Mesenchymal stem cell (in vitro differentiated cells and primary cell): ENCODE results near the gene FHOD3.

Experiments
- DNase-seq: peaks from one replicate; pipeline ENCODE4 v3.0.0-alpha.2; 2013
- H2AFZ ChIP-seq: one replicate; pipeline ENCODE4 v1.6.1; 2013; ENCODE audit warnings: low read depth, mild to moderate bottlenecking, control low read depth, inconsistent platforms, low read length, moderate library complexity
- H2AK5ac ChIP-seq: 2 replicates; pipeline ENCODE4 v1.6.1; 2013; ENCODE audit warnings: low read length, moderate library complexity, mild to moderate bottlenecking, inconsistent platforms; ENCODE audit not compliant: severe bottlenecking
- H2BK120ac ChIP-seq: one replicate; pipeline ENCODE4 v1.6.1; 2013; ENCODE audit warnings: low read depth, mild to moderate bottlenecking, inconsistent platforms, low read length, moderate library complexity
- H2BK12ac ChIP-seq, 2 experiments: one replicate each; pipeline ENCODE4 v1.6.1; 2013; ENCODE audit warnings: inconsistent platforms in 2 of 2, low read length in 2 of 2, mild to moderate bottlenecking in 2 of 2, moderate library complexity in 2 of 2, control low read depth in 1 of 2
- H2BK15ac ChIP-seq: one replicate; pipeline ENCODE4 v1.6.1; 2013; ENCODE audit warnings: mild to moderate bottlenecking, low read depth, inconsistent platforms; ENCODE audit not compliant: poor library complexity, severe bottlenecking
- H2BK5ac ChIP-seq: 2 replicates; pipeline ENCODE4 v1.6.1; 2013; ENCODE audit warnings: low read depth, mild to moderate bottlenecking, low read length, control low read depth, inconsistent platforms; ENCODE audit not compliant: poor library complexity, severe bottlenecking
- H3K14ac ChIP-seq, 2 experiments: one replicate each; pipeline ENCODE4 v1.6.1; 2013; ENCODE audit warnings: inconsistent platforms in 2 of 2, low read length in 2 of 2, control low read depth in 1 of 2, mild to moderate bottlenecking in 1 of 2, moderate library complexity in 1 of 2
- H3K18ac ChIP-seq, 2 experiments: one replicate each; pipeline ENCODE4 v1.6.1; 2013; ENCODE audit warnings: inconsistent platforms in 2 of 2, low read length in 2 of 2, control low read depth in 1 of 2, low read depth in 1 of 2, mild to moderate bottlenecking in 1 of 2
- H3K23ac ChIP-seq, 2 experiments: one replicate each; pipeline ENCODE4 v1.6.1; 2013; ENCODE audit warnings: inconsistent platforms in 2 of 2, low read length in 2 of 2, mild to moderate bottlenecking in 2 of 2, moderate library complexity in 2 of 2, control low read depth in 1 of 2
- H3K27ac ChIP-seq: 2 replicates; pipeline ENCODE4 v1.5.1; 2013; ENCODE audit warnings: mild to moderate bottlenecking, moderate library complexity, low read length, control low read depth, inconsistent platforms; ENCODE audit not compliant: poor library complexity, severe bottlenecking
- H3K27me3 ChIP-seq, 2 experiments: 2 replicates each; pipeline versions ENCODE4 v1.6.1 to v1.7.0; 2013; ENCODE audit warnings: low read length in 2 of 2, mild to moderate bottlenecking in 2 of 2, moderate library complexity in 2 of 2, control low read depth in 1 of 2, inconsistent platforms in 1 of 2; ENCODE audit not compliant: control insufficient read depth in 1 of 2, insufficient read depth in 1 of 2
- H3K36me3 ChIP-seq, 2 experiments: 2 replicates each; pipeline versions ENCODE4 v1.6.1 to v1.7.0; 2013; ENCODE audit warnings: low read length in 2 of 2, control low read depth in 1 of 2, inconsistent platforms in 1 of 2, low read depth in 1 of 2, mild to moderate bottlenecking in 1 of 2; ENCODE audit not compliant: insufficient read depth in 2 of 2, control insufficient read depth in 1 of 2
- H3K4ac ChIP-seq, 2 experiments: one replicate each; pipeline ENCODE4 v1.6.1; 2013; ENCODE audit warnings: inconsistent platforms in 2 of 2, low read length in 2 of 2, mild to moderate bottlenecking in 2 of 2, moderate library complexity in 2 of 2, control low read depth in 1 of 2, low read depth in 1 of 2
- H3K4me1 ChIP-seq: 2 replicates; pipeline ENCODE4 v1.6.1; 2013; ENCODE audit warnings: low read depth, low read length, control low read depth; ENCODE audit not compliant: control insufficient read depth, insufficient read depth
- H3K4me2 ChIP-seq: 2 replicates; pipeline ENCODE4 v1.6.1; 2013; ENCODE audit warnings: low read length, mild to moderate bottlenecking, inconsistent platforms; ENCODE audit not compliant: poor library complexity, severe bottlenecking
- H3K4me3 ChIP-seq, 2 experiments: 2 replicates each; pipeline versions ENCODE4 v1.5.1 to v1.7.0; 2013; ENCODE audit warnings: low read length in 2 of 2, mild to moderate bottlenecking in 2 of 2, control low read depth in 1 of 2, low read depth in 1 of 2; ENCODE audit not compliant: insufficient read depth in 1 of 2
- H3K79me1 ChIP-seq: replicated peaks from 2 replicates; pipeline ENCODE4 v1.6.1; 2013; ENCODE audit warnings: mild to moderate bottlenecking, control low read depth, low read length, inconsistent platforms; ENCODE audit not compliant: poor library complexity, severe bottlenecking
- H3K9ac ChIP-seq: 2 replicates; pipeline ENCODE4 v1.7.0; 2013; ENCODE audit warnings: mild to moderate bottlenecking, low read length, moderate library complexity
- H3K9me3 ChIP-seq: 2 replicates; pipeline ENCODE4 v1.7.0; 2013; ENCODE audit warnings: mild to moderate bottlenecking, low read length; ENCODE audit not compliant: control insufficient read depth
- H4K8ac ChIP-seq: one replicate; pipeline ENCODE4 v1.6.1; 2013; ENCODE audit warnings: inconsistent platforms, mild to moderate bottlenecking, low read length, moderate library complexity
- H4K91ac ChIP-seq: one replicate; pipeline ENCODE4 v1.6.1; 2013; ENCODE audit warnings: mild to moderate bottlenecking, low read length, inconsistent platforms
- WGBS: methylation state at CpG from one replicate; pipeline ENCODE4 v1.1.7; 2013; ENCODE audit warnings: mixed read lengths; 5-methylcytosine and 5-hydroxymethylcytosine counted together

FHOD3 gene

GRCh38 chr18:36812678-36813077 is 515.2 kb downstream of the FHOD3 start:
- Histone ChIP-seq H3K79me1 (peaks cover 25% of the 10 kb centered on the region), H2AK5ac (no peak overlapping the region), H3K14ac (no peak overlapping the region), H3K4me1 (peaks cover 2% of the 10 kb centered on the region), H4K8ac (no peak overlapping the region), H3K9ac (peak overlapping the region; percentile 7), H2BK120ac (no peak overlapping the region), H3K4ac (no peak overlapping the region), H3K4me3 (no peak overlapping the region), H3K23ac (no peak overlapping the region), H3K4me2 (no peak overlapping the region), H3K27ac (no peak overlapping the region), H2BK5ac (no peak overlapping the region), H2AFZ (no peak overlapping the region), H3K27me3 (no peaks in the 10 kb centered on the region), H3K9me3 (no peaks in the 10 kb centered on the region), H3K36me3 (peaks cover 24 to 43% of the 10 kb centered on the region in 2 experiments), H2BK12ac (no peak overlapping the region), H4K91ac (no peak overlapping the region), H2BK15ac (no peak overlapping the region), H3K18ac (no peak overlapping the region)
- peak; percentile 79 for DNase-seq
- WGBS = 94% methylated on average over 1 of the region's 3 CpGs

- Histone ChIP-seq H3K36me3 (peaks cover 19 to 47% of the 10 kb centered on the region in 2 experiments), H3K27me3 (no peaks in the 10 kb centered on the region), H3K79me1 (peaks cover 21% of the 10 kb centered on the region), H3K23ac (no peak overlapping the region), H3K4me3 (no peak overlapping the region), H3K4ac (no peak overlapping the region), H4K8ac (no peak overlapping the region), H3K18ac (no peak overlapping the region), H3K9me3 (no peaks in the 10 kb centered on the region), H3K14ac (no peak overlapping the region), H2BK15ac (no peak overlapping the region), H2BK5ac (no peak overlapping the region), H2AFZ (no peak overlapping the region), H3K4me1 (peaks cover 2% of the 10 kb centered on the region), H3K9ac (peak overlapping the region; percentile 7), H2BK120ac (no peak overlapping the region), H3K4me2 (no peak overlapping the region), H2BK12ac (no peak overlapping the region), H3K27ac (no peak overlapping the region), H4K91ac (no peak overlapping the region), H2AK5ac (no peak overlapping the region)
- WGBS = 90% methylated on average over 3 of the region's 4 CpGs
- no peak for DNase-seq
Observed at GRCh38 chr18:36813101-36813775, 515.7 kb downstream of the FHOD3 start.

DNA sequence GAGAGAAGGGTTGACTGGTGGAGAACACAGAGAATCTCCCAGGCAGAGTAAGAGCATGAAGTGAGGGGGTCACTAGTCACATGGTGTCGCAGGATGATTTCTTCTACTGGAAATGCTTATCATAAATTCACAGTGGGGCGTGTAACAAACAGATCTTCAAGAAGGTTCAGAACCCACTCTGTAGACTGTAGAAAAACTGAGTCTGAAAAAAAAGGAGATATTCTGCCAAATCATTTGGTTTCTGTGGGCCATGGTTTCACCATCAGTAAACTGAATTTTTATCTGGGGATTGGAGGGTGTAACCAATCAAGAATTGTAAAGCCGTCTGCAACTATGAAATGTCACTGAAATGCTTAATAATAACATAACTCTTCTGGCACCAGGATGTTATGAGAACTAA is 516.3 kb downstream of the FHOD3 start:
- Histone ChIP-seq H3K27ac (no peak overlapping the region), H3K27me3 (no peaks in the 10 kb centered on the region), H4K8ac (no peak overlapping the region), H3K4me2 (no peak overlapping the region), H2BK12ac (no peak overlapping the region), H3K4me1 (peaks cover 2% of the 10 kb centered on the region), H3K18ac (no peak overlapping the region), H3K79me1 (peaks cover 22% of the 10 kb centered on the region), H2BK5ac (no peak overlapping the region), H3K14ac (no peak overlapping the region), H2AK5ac (no peak overlapping the region), H3K9ac (no peak overlapping the region), H3K4me3 (no peak overlapping the region), H3K9me3 (no peaks in the 10 kb centered on the region), H2BK15ac (no peak overlapping the region), H2BK120ac (no peak overlapping the region), H2AFZ (no peak overlapping the region), H3K23ac (no peak overlapping the region), H3K36me3 (peaks cover 19 to 53% of the 10 kb centered on the region in 2 experiments), H4K91ac (no peak overlapping the region), H3K4ac (no peak overlapping the region)
- DNase-seq = no peak
- WGBS = 97% methylated on average over 2 of the region's 3 CpGs

DNA sequence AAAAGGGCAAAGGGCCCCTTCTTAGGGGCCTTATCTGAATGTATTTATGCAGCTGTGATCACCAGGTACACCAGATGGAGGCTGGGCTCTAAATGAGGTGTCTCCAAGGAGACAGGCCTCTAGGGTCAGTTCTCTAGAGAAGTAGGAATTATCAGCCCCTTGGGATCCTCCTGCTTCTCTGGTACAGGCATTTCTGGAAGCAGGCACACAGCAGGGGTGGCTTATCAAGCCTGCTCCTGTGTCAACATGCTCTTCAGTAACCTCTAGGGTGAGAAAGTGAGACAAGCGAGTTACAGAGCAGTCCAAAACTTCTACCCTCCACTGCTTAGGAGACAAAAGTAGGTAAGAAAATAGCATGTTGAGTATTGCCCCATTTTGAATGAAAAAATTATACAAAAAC is 517.5 kb downstream of the FHOD3 start:
- H3K4me3 ChIP-seq = no peak overlapping the region
- no peak overlapping the region for H2BK15ac ChIP-seq
- H2AK5ac ChIP-seq = no peak overlapping the region
- H2AFZ ChIP-seq = no peak overlapping the region
- H3K27me3 ChIP-seq = no peaks in the 10 kb centered on the region
- no peak overlapping the region for H3K4ac ChIP-seq
- no peak overlapping the region for H4K8ac ChIP-seq
- no CpG with 5 or more reads among the region's 1 CpG for WGBS
- H3K79me1 ChIP-seq = peaks cover 26% of the 10 kb centered on the region
- no peak overlapping the region for H2BK120ac ChIP-seq
- no peak overlapping the region for H3K27ac ChIP-seq
- H3K4me2 ChIP-seq = no peak overlapping the region
- DNase-seq = no peak
- peaks cover 19 to 56% of the 10 kb centered on the region in 2 experiments for H3K36me3 ChIP-seq
- H4K91ac ChIP-seq = no peak overlapping the region
- H3K4me1 ChIP-seq = peaks cover 2% of the 10 kb centered on the region
- no peak overlapping the region for H3K23ac ChIP-seq
- no peaks in the 10 kb centered on the region for H3K9me3 ChIP-seq
- H2BK12ac ChIP-seq = no peak overlapping the region
- no peak overlapping the region for H3K9ac ChIP-seq
- H3K18ac ChIP-seq = no peak overlapping the region
- H3K14ac ChIP-seq = no peak overlapping the region
- H2BK5ac ChIP-seq = no peak overlapping the region
